IPS-18c (cell line): ENCODE results near the gene PCARE.

ENCODE experiments used
- H3K4me3 ChIP-seq: 2 replicates; pipeline ENCODE4 v1.7.0; 2013; ENCODE audit warnings: low read depth, mild to moderate bottlenecking, low read length, moderate library complexity; ENCODE audit not compliant: insufficient read depth
- H3K9me3 ChIP-seq: one replicate; pipeline ENCODE4 v1.6.1; 2013; ENCODE audit warnings: mild to moderate bottlenecking, low read length, moderate library complexity; ENCODE audit not compliant: control insufficient read depth, insufficient read depth

PCARE gene

DNA sequence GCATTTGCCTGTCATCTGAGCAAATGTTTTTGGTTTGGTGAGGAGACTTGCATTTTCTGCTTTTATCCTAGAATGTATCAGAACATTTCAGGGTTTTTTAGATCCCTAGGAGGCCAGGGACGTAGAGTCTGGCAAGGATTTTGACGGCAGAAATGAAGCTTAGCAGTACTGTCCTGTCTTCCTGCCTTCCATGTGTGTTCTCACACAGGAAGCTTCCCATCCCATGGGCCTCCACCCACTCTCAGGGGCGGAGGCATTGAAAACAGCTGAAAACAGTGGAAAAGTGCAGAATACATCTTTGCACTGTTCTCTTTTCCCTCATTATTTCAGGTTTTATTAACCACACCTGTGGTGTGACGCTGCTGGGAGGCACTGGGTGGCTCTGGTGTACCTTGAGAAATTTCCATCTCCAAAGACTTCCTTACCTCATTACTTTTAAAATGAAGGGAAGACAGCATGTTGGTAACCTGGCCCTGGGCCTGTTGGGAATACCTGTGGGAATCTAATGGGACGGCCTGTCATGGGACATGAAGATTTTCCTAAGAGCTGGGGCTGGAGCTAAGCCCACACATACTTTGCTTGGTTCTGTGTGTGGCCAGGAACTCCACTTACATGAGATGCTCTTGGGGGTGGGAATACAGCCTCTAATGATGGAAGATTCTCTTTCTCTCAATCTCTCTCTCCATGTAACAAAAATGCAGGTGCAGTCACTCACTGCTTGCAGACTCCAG lies 20.5 kb downstream of the PCARE start:
- Histone ChIP-seq H3K9me3 (no peaks in the 10 kb centered on the region), H3K4me3 (no peak overlapping the region)

DNA sequence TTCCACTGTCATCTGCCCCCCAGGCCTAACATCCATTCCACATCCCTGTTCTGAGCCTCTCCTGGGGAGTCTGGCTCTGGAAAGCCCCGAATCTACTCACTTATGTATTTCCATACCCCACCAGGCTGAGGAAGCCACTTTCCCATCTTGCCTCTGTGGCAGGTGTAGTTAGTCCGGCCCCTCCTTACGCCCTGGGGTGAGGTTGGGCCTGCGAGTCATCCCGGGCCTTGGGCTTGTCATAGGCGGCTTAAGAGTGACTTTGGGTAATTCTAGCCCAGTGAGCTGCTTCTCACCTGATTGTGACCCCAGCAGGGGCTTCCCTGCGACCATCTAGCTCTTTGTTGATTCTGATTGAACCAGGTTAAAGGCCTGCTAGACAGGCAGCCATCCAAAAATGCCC lies 21.1 kb downstream of the PCARE start:
- H3K4me3 ChIP-seq = no peak overlapping the region
- no peaks in the 10 kb centered on the region for H3K9me3 ChIP-seq

DNA sequence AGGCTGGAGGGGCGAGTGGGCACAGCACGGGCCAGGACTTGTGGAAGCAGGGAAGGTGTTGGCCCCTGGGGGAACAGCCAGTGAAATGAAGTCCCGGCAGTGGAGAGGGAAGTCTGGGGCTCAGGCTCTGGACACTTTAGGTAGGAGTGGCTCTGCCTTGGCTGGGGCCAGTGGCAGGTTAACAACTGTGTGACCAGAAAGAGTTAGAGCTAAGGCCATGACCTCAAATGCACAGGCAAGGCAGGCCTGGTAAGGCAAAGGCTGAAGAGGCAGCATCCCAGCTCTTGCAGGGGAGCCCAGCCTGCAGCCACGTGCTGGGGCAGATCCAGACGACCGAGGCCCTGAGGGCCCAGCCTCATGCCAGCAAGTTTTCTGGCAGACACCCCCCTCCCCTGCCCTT lies 21.5 kb downstream of the PCARE start:
- H3K9me3 ChIP-seq = no peaks in the 10 kb centered on the region

DNA sequence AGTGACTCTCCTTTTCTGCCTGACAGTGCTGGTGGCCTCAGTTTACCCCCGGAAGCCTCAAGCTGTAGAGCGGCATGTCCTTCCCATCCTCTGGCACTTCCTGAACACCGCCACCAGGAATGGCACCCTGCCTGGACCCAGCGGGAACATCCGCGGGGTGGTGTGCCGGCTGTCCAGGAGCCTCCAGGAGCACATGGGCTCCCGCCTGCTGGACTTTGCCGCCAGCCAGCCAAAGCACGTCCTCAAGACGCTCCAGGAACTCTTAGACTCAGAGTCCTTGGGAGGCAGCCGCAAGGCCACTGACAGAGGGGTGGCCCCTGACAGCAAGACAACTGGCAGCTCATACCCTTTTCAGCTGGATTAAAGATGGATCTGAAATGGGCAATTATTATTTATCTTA lies 22.6 kb downstream of the PCARE start:
- no peaks in the 10 kb centered on the region for H3K9me3 ChIP-seq
- H3K4me3 ChIP-seq = no peak overlapping the region

More for the DNA sequence above, 21.5 kb downstream of the PCARE start:
- no peak overlapping the region for H3K4me3 ChIP-seq

DNA sequence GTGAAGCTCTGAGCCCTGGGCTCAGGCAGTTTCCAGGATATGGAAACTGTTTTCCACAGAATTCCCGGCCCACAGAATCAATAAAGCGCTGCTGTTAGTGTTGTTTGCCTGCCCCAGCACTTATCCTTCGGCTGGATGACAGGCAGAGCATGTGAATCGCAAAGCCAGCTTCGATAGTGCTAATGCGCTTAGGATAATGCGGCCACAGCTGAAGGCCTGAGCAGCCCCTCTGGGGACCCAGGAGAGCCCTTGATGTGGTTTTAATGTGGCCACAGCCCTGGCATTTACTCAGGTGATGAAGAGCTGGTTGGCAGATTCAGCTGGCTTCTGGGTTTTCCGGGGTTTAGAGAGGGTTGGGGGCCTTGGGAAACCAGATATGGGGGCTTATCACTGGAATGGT lies 23.7 kb downstream of the PCARE start:
- Histone ChIP-seq H3K9me3 (no peaks in the 10 kb centered on the region), H3K4me3 (no peak overlapping the region)

DNA sequence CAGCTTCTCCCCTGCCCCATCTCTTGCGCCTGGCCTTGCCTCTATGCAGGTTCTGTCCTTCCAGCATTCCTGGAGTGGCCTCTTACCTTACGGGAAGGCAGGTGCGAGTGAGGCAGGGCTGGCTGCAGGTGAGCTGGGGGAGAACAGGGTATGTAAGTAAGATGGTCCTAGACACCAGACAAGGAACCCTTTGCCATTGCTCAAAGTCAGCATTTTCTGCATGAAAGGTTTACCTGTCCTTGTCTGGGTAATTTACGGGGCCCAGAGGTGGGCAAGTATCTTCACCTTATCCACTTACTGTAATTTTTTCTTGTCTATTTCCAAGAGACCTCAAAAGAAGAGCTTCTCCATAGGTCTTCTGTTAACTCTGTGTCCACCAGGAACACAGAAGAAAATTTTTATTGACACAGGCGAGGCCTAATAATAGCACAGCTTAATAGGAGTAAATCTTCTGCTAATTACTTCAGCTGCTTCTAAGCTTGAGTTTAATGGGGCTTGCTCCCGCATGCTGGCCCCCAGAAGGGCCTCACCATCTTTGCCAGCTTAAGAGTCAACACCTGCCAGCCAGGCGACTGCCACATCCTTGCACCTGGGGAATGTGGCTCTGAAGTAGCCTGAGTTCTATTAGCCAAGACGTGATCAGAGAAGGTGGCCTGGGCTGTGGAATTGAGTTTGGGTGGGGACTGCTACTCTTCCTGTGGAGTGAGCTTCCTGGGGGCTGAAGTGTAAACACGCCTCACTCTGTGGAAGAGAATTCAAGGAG lies 27.1 kb downstream of the PCARE start:
- no peaks in the 10 kb centered on the region for H3K9me3 ChIP-seq
- H3K4me3 ChIP-seq = no peak overlapping the region

DNA sequence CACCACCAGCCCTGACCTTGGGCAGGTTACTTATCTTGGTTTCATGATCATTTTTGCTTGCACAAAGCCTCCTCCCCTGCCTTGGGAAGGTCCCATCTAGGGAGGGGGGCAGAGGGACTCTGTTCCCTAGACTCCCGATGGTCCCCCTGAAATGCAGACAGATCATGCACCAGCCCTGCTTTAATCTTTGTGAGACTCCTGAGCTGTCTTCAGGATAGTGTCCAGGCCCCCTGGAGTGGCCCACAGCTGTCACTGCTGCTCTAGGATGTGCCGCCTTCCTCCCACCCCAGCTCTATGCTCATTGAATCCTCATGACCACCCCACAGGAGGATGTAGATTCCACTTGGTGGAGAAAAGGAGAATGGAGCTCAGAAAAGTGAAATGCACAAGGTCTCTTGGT lies 28.0 kb downstream of the PCARE start:
- no peak overlapping the region for H3K4me3 ChIP-seq
- no peaks in the 10 kb centered on the region for H3K9me3 ChIP-seq

DNA sequence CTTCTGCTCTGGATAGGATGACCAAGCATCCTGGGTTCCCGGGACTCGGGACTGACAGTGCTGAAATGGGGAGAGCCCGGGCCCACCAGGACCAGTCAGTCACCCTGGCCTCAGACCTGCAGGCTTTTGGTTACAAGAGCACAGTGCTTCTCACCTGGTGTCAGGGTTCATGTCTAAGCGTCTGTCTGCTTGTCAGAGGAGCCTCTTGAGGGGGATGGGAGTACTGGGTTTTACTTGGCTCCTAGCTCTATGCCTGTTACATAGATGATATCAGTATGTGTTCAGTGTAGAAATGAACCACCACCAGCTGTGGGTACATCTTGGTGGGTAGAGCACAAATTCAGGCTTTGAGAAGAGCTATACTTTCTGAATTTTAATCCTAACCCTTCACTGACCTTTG lies 29.9 kb downstream of the PCARE start:
- no peak overlapping the region for H3K4me3 ChIP-seq

DNA sequence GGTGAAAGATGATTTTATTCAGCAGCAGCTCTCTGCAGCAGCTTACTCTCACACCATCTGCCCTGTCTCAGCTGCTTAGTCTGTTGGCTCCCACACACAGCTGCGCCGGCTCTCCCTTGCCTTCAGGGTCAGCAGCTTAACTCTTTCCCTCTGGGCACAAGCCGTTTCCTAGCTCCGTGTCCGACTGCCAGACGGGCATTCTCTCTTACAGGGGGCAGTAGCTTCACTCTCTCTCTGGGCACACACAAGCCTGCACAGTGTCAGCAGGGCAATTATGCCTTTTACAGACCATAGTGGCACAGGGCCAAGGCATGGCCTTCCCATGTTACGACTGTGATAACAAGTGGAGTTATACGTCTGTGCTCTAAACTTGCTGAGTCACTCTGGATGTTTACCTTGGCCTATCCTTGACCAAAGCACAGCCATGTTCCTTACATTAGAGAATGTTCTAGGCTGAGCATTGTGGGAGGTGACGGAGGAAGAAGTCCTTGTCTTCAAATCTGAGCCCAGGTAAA lies 31.7 kb downstream of the PCARE start:
- no peaks in the 10 kb centered on the region for H3K9me3 ChIP-seq
- no peak overlapping the region for H3K4me3 ChIP-seq

More for the DNA sequence above, 29.9 kb downstream of the PCARE start:
- H3K9me3 ChIP-seq = no peaks in the 10 kb centered on the region

DNA sequence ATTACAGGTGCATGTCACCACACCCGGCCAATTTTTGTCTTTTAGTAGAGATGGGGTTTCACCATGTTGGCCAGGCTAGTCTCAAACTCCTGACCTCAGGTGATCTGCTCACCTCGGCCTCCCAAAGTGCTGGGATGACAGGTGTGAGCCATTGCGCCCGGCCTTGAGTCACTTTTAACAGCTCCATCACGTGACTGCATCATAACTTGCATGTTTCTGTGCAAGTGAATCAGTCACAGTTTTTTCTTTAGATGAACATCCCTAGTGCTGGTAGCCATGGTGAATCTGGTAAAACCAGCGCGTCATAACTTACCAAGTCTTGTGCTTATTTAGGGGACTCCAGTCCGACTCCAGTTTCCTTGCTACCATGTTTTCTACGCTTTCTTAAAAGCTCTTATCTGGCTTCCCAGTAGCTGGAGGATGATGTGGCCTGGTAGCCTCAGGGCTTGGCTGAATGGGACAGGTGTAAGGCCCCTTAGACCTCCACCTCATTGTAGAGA lies 33.1 kb downstream of the PCARE start:
- H3K4me3 ChIP-seq = no peak overlapping the region

DNA sequence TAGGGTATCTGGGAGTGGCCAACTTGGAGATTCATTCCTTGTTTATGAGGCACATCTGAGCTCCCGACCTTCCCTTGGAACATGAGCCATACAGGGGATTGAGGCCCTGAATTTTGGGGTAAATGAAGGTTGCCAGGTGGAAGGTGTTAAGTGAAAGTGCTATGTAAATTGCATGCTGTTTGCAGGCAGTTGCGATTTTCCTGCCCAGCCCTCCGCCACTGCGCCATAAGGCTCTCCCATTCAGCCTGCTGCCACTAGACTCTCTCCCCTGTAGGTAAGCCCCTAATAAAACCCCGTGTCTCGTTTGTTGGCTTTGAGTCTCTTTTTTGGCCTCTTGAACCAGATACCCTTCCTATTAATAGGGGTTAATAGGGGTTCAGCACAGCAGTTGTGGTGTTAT lies 33.8 kb downstream of the PCARE start:
- Histone ChIP-seq H3K4me3 (no peak overlapping the region), H3K9me3 (no peaks in the 10 kb centered on the region)

More for the DNA sequence above, 33.1 kb downstream of the PCARE start:
- no peaks in the 10 kb centered on the region for H3K9me3 ChIP-seq

DNA sequence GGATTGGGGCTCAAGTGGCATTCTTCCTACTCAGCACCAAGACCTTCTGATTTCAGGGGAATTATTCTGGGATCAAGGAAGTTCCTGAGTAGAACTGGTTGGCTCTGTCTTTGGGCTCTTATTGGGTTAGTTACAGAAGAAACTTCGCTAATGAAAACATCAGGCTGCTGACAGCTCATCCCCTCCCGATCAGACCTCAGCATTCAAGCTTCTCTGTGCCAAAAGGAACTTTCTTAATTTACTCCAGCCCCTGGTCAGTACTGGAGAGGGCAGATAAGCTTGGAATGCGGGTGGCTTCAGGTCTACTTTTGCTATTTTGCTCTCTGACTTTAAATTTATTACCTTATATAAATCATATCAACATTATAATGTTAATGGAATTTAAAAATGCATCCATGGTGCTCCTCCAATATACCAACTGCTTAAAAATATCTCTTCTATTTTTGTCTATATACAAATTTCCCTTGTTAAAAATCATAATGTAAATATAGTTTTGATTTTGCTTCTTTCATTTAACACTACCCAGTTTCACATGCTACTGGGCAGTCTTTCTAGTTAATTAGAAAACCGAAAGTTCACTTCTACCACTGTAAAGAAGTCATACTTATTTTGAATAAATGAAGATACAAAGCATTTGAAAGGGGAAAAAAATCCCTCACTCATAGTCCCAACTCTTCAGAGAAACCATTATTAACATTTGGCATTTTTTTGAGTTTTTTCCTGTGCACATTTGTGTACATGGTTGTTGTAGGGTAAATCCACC lies 34.4 kb downstream of the PCARE start:
- Histone ChIP-seq H3K4me3 (no peak overlapping the region), H3K9me3 (no peaks in the 10 kb centered on the region)

DNA sequence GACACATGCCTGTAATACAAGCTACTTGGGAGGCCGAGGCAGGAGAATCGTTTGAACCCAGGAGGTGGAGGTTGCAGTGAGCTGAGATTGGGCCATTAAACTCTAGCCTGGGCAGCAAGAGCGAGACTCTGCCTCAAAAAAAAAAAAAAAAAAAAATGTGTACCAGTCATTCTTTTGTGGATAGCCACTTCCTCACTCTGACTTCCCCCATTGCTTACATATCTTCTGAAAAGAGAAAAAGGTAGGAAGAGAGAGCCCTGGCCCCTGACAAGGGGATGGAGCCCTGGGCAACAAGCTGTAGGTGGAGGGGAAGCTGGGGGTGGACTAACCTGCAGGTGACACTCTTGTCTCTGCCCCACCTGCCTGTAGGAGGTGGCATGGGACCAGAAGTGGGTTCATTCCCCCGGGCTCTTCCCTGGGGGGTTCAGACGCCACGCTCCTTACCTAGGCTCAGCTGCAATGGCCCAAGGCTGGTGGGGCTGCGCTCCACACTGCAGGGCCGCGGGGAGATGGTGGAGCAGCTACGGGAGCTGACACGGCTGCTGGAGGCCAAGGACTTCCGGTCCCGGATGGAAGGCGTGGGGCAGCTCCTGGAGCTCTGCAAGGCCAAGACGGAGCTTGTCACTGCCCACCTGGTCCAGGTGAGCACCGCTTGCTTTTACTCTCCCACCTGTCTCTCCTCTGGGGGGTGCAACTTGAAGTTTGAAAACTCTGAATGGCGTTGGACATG lies 39.1 kb downstream of the PCARE start:
- Histone ChIP-seq H3K9me3 (no peaks in the 10 kb centered on the region), H3K4me3 (no peak overlapping the region)

DNA sequence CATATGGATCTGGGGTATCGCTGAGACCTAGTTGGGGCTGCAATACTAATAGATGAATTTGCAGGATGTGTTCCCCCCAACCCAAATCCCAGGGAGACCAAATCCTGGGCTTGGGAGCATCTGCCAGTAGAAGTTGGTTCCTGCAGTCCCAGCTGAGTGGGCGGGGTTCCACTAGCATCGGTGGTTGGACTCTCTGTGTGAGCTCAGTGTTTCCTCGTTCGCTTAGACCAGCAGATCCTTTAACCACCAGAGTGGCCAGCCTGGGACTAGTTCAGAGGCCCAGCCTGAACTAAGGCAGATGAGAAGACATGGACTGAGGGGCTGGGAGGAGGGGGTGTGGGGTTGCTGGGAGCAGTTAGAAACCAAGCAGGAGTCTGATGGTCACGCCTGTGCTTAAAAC lies 40.7 kb downstream of the PCARE start:
- no peak overlapping the region for H3K4me3 ChIP-seq
- no peaks in the 10 kb centered on the region for H3K9me3 ChIP-seq

DNA sequence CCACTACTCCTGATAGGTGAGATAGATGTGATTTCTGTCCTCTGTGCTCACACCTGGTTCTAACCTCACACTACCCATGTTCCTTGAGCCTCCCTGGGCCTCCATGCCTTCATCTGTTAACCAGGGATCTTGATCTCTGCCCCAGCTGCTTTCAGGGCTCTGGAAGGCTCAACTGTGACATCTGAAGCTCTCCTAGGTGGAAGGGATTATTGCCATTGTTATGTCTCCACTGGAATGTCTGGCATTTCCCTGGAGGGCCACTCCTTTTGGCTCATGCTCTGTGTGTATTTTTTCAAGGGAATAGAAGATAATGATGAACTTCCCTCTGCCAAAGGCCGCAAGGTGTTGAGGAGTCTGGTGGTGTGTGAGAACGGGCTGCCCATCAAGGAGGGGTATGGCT lies 41.2 kb downstream of the PCARE start:
- no peaks in the 10 kb centered on the region for H3K9me3 ChIP-seq
- no peak overlapping the region for H3K4me3 ChIP-seq

DNA sequence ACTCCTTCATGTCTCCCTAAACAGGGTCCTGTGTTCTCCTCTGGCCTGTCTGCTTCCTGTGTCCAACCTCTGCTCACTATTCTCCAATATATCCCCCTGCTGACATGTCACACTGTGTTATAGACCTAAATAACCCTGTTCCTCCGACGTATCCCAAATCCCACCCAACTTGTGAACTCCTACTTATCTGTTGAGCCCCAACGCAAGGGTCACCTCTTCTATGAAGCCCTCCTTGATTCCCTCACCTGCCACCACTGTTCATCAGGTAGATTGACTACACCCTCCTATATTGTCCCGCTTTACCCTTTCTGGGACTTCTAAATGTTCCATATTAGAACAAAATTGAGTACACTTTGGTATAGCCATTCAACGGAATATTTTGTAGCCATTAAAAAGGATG lies 42.1 kb downstream of the PCARE start:
- Histone ChIP-seq H3K4me3 (no peak overlapping the region), H3K9me3 (no peaks in the 10 kb centered on the region)

DNA sequence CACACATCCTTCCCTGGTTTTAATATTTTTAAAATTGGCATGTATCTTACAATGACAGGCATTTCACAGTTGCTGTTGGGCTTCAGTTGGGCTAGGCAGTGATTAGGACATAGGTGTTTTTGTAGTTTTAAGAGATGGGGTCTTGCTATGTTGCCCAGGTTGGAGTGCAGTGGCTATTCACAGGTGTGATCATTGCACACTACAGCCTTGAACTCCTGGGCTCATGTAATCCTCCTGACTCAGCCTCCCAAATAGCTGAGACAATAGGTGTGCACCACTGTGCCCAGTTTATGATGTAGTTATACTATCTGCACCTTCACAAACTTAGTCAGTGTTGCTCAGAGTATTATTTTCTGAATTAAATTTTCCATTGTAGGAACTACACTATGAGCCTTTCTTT lies 43.3 kb downstream of the PCARE start:
- no peak overlapping the region for H3K4me3 ChIP-seq
- H3K9me3 ChIP-seq = no peaks in the 10 kb centered on the region
